Measurements from ENCODE around the gene PSD. TPM values are rescaled to one million over a fixed set of nuclear protein-coding genes. Genes with fewer than 3 reads are reported as not detected.

The PSD gene
- total and polyA plus RNA-seq, 10 of the 15 experiments (the other 5 are each of a cell fraction or from before 2014, with no cell fraction given) = 0.11 to 2.0 (median 0.49) TPM; not detected in 2

DNA sequence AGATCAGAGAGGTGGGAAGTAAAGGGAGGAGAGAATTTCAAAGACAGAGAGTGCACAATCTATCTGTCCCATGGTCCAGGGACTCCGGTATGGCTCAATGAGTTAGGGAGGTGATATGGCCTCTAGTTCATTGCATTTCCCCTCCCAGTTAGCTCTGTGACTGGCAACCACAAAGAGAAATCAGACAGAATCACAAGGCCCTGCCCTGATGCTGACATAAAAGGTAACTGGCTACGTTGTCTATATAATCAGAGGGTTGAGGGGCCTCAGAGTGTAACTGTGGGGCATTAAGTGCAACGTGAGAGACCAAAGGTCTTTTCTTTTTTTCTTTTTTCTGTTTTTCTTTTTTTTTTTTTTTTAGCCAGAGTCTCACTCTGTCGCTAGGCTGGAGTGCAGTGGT lies 40.1 kb upstream of the PSD start (continued):
- TF ChIP-seq, protein P1, sequence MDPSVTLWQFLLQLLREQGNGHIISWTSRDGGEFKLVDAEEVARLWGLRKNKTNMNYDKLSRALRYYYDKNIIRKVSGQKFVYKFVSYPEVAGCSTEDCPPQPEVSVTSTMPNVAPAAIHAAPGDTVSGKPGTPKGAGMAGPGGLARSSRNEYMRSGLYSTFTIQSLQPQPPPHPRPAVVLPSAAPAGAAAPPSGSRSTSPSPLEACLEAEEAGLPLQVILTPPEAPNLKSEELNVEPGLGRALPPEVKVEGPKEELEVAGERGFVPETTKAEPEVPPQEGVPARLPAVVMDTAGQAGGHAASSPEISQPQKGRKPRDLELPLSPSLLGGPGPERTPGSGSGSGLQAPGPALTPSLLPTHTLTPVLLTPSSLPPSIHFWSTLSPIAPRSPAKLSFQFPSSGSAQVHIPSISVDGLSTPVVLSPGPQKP (IDR thresholded peaks at IDR 0.05; ENCODE audit: low read depth, low read length) = no peak

DNA sequence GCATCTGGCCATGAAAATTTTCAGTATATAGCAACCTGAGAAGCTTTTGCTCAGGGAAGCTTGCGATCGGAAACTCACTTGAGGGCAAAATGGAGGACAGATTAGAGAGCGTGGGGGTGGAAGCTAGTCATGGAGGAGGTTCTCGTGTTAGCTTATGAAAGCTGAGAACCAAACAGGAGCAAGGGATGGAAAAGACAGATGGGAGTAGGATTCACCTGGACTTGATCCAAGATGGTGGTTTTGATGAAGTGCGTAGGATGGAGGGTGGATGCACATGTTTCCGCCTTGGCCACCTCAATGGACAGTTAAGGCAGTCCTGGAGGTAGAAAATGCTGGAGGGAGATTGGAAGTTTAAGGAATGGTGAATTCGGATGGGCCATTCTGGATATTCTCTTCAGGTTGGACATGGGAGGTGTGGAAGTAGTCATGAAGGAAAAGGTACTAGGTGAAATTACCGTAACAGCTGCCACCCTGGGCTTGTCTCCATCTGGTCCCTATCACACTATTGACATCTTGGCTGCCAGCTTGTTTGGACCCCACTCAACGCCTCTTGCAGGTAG lies 39.1 kb upstream of the PSD start:
- H3K4me1 ChIP-seq (ENCODE audit: control insufficient read depth, insufficient read depth, low read length) = peaks cover 20% of the 10 kb centered on the region
- DNase-seq (ENCODE audit: low read depth, low spot score) = no peak
- no peak overlapping the region for H3K9ac ChIP-seq (ENCODE audit: control insufficient read depth, insufficient read depth, low read length)
- SMC1A ChIA-PET (ENCODE audit: uncharacterized antibody, unreplicated experiment) = interaction anchor here (1.2 kb wide), 1 partner anchor 17 kb away, joined by 3 read pairs; no protein-coding TSS in a partner anchor
- no peak overlapping the region for H3K4me2 ChIP-seq (ENCODE audit: control insufficient read depth, insufficient read depth)
- peaks cover 1% of the 10 kb centered on the region; the same call in 1 of the 2 replicates for H3K79me2 ChIP-seq (ENCODE audit: control insufficient read depth, insufficient read depth, low read length)
- no peak overlapping the region for H3K4me3 ChIP-seq
- in situ Hi-C loops (cut with MboI) = no loop called here
- no peak for FAIRE-seq
- WGBS (ENCODE audit: insufficient coverage, insufficient replicate concordance, low lambda C conversion rate, missing lambda C conversion rate) = 93% methylated on average over 9 of the region's 9 CpGs
- no peaks in the 10 kb centered on the region for H4K20me1 ChIP-seq (ENCODE audit: control insufficient read depth, insufficient read depth)
- no peaks in the 10 kb centered on the region for H3K9me3 ChIP-seq (replicated peaks; ENCODE audit: control insufficient read depth, insufficient read depth, low read length)
- no peaks in the 10 kb centered on the region; a peak in 1 of 4 replicates for H3K36me3 ChIP-seq (ENCODE audit: control insufficient read depth in 2 of 2, insufficient read depth in 2 of 2, low read length in 1 of 2)
- POLR2A ChIA-PET = interaction anchor here (1.0 to 1.2 kb wide), 2 partner anchors 26 to 59 kb away, joined by 3 to 4 read pairs; no protein-coding TSS in a partner anchor
- RAD21 ChIA-PET (ENCODE audit: unreplicated experiment) = no interaction called here
- CTCF ChIA-PET = no interaction called here
- BruUV-seq (replicated peaks) = no TSS peak
- no peak overlapping the region for H2AFZ ChIP-seq (ENCODE audit: control insufficient read depth, low read depth, low read length)
- no peak overlapping the region for H3K27ac ChIP-seq (ENCODE audit: control insufficient read depth, insufficient read depth)
- TF ChIP-seq ZNF217 (IDR thresholded peaks at IDR 0.05) (no peak), HDAC6 (IDR thresholded peaks at IDR 0.05; ENCODE audit: unreplicated experiment) (no peak), RFX5 (IDR thresholded peaks at IDR 0.05; ENCODE audit: low read depth, low read length) (no peak), MXI1 (IDR thresholded peaks at IDR 0.05; ENCODE audit: low read depth, low read length) (no peak), WRNIP1 (IDR thresholded peaks at IDR 0.05; ENCODE audit: borderline replicate concordance, low read depth, low read length) (no peak), TAF1 (IDR thresholded peaks at IDR 0.05; ENCODE audit: borderline replicate concordance, low read depth, low read length) (no peak)
- TF ChIP-seq, protein P2, sequence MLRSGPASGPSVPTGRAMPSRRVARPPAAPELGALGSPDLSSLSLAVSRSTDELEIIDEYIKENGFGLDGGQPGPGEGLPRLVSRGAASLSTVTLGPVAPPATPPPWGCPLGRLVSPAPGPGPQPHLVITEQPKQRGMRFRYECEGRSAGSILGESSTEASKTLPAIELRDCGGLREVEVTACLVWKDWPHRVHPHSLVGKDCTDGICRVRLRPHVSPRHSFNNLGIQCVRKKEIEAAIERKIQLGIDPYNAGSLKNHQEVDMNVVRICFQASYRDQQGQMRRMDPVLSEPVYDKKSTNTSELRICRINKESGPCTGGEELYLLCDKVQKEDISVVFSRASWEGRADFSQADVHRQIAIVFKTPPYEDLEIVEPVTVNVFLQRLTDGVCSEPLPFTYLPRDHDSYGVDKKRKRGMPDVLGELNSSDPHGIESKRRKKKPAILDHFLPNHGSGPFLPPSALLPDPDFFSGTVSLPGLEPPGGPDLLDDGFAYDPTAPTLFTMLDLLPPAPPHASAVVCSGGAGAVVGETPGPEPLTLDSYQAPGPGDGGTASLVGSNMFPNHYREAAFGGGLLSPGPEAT (IDR thresholded peaks at IDR 0.05; ENCODE audit: low read depth) = no peak
- TF ChIP-seq, protein P3, sequence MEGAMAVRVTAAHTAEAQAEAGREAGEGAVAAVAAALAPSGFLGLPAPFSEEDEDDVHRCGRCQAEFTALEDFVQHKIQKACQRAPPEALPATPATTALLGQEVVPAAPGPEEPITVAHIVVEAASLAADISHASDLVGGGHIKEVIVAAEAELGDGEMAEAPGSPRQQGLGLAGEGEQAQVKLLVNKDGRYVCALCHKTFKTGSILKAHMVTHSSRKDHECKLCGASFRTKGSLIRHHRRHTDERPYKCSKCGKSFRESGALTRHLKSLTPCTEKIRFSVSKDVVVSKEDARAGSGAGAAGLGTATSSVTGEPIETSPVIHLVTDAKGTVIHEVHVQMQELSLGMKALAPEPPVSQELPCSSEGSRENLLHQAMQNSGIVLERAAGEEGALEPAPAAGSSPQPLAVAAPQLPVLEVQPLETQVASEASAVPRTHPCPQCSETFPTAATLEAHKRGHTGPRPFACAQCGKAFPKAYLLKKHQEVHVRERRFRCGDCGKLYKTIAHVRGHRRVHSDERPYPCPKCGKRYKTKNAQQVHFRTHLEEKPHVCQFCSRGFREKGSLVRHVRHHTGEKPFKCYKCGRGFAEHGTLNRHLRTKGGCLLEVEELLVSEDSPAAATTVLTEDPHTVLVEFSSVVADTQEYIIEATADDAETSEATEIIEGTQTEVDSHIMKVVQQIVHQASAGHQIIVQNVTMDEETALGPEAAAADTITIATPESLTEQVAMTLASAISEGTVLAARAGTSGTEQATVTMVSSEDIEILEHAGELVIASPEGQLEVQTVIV (IDR thresholded peaks at IDR 0.05; ENCODE audit: borderline replicate concordance, partially characterized antibody) = no peak
- TF ChIP-seq, protein P4, sequence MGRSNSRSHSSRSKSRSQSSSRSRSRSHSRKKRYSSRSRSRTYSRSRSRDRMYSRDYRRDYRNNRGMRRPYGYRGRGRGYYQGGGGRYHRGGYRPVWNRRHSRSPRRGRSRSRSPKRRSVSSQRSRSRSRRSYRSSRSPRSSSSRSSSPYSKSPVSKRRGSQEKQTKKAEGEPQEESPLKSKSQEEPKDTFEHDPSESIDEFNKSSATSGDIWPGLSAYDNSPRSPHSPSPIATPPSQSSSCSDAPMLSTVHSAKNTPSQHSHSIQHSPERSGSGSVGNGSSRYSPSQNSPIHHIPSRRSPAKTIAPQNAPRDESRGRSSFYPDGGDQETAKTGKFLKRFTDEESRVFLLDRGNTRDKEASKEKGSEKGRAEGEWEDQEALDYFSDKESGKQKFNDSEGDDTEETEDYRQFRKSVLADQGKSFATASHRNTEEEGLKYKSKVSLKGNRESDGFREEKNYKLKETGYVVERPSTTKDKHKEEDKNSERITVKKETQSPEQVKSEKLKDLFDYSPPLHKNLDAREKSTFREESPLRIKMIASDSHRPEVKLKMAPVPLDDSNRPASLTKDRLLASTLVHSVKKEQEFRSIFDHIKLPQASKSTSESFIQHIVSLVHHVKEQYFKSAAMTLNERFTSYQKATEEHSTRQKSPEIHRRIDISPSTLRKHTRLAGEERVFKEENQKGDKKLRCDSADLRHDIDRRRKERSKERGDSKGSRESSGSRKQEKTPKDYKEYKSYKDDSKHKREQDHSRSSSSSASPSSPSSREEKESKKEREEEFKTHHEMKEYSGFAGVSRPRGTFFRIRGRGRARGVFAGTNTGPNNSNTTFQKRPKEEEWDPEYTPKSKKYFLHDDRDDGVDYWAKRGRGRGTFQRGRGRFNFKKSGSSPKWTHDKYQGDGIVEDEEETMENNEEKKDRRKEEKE (IDR thresholded peaks at IDR 0.05) = no peak
- ATAC-seq = no peak
- intact Hi-C loops (cut with micrococcal nuclease; ENCODE audit: unreplicated experiment) = no loop called here
- no peaks in the 10 kb centered on the region for H3K27me3 ChIP-seq (replicated peaks in 1 of 2; ENCODE audit: control insufficient read depth in 2 of 2, insufficient read depth in 2 of 2, low read length in 1 of 2)

Data from GM12878 (cell line).